OCI-LY3 (cell line): ENCODE measurements around the gene GNRHR.

Experiments
- CTCF ChIP-seq: fragments of 200-600, 300-600 bp; sonication (generic); IDR thresholded peaks from 2 replicates; pipeline ENCODE4 v1.5.1; 2014; ENCODE audit warnings: antibody characterized with exemption, low read length, low read depth
- EZH2phosphoT487 ChIP-seq: fragments of 200-600 bp; shearing (Covaris generic); IDR thresholded peaks from 2 replicates; pipeline ENCODE4 v1.6.1; 2018; ENCODE audit warnings: antibody characterized with exemption, mixed run types, low read depth

GRCh38 chr4:67785528-67785927 is 31.3 kb upstream of the GNRHR start:
- TF ChIP-seq EZH2phosphoT487 (no peak), CTCF (no peak)
